Endothelial cell of umbilical vein (primary cell): Measurements from ENCODE around the gene THAP4. TPM values are rescaled to one million over a fixed set of nuclear protein-coding genes. Genes with fewer than 3 reads are reported as not detected.

ENCODE experiments used
- BruUV-seq: library from RNA; stranded (reverse); fragments of 400-500 nt; replicated peaks from 2 replicates; lab custom pipeline; 2021; lab: Mats Ljungman, UMichigan
- CTCF ChIA-PET: fragments of 300-600, 350-600 bp; sonication (Branson Sonifier 250); formaldehyde crosslinking; loops from one replicate; lab custom pipeline; 2021; ENCODE audit warnings: antibody characterized with exemption, inconsistent platforms; lab: Charles Lee
- POLR2A ChIA-PET: fragments of 300-600, 350-600 bp; sonication (Branson Sonifier 250); formaldehyde crosslinking; loops from one replicate; lab custom pipeline; 2021; ENCODE audit warnings: antibody characterized with exemption, inconsistent platforms; lab: Charles Lee
- DNase-seq: peaks from one replicate; pipeline ENCODE4 v3.0.0-alpha.2; 2011; ENCODE audit warnings: low read depth, low spot score
- FAIRE-seq: peaks from 2 replicates; lab custom pipeline; 2011; peaks lifted over from hg19 to GRCh38; lab: Jason Lieb, UNC
- H2AFZ ChIP-seq: 2 replicates; pipeline ENCODE4 v1.6.0; 2012; ENCODE audit warnings: low read depth, low read length, control low read depth, inconsistent platforms
- H3K27ac ChIP-seq: 2 replicates; pipeline ENCODE4 v1.5.1; 2011; ENCODE audit warnings: low read depth, mild to moderate bottlenecking, control low read depth, low read length, moderate library complexity; ENCODE audit not compliant: insufficient read depth
- H3K27me3 ChIP-seq, 2 experiments: 2 replicates each; pipeline versions ENCODE4 v1.6.0 to v1.6.1; 2011; ENCODE audit warnings: low read length in 2 of 2, mixed read lengths in 1 of 2; ENCODE audit not compliant: control insufficient read depth in 2 of 2, insufficient read depth in 2 of 2
- H3K36me3 ChIP-seq, 2 experiments: 2 replicates in 1 of 2; 3 replicates in 1 of 2; pipeline ENCODE4 v1.5.1; 2011; ENCODE audit warnings: low read length in 2 of 2, mild to moderate bottlenecking in 1 of 2, moderate library complexity in 1 of 2; ENCODE audit not compliant: control insufficient read depth in 2 of 2, insufficient read depth in 2 of 2; ENCODE audit errors: extremely low read depth in 1 of 2
- H3K4me1 ChIP-seq: 3 replicates; pipeline ENCODE4 v1.5.1; 2011; ENCODE audit warnings: mild to moderate bottlenecking, low read length; ENCODE audit not compliant: control insufficient read depth, insufficient read depth; ENCODE audit errors: extremely low read depth
- H3K4me2 ChIP-seq: 2 replicates; pipeline ENCODE4 v1.6.1; 2011; ENCODE audit warnings: low read length, control low read depth, mixed read lengths; ENCODE audit not compliant: insufficient read depth
- H3K4me3 ChIP-seq, 3 experiments: fragments of 200-600 bp in 1 of 3; sonication (generic), shearing (Covaris generic) in 1 of 3; replicated peaks in 1 of 3; 2 replicates each; pipeline ENCODE4 v1.5.1; 2011 to 2016; ENCODE audit warnings: control low read depth in 3 of 3, low read length in 3 of 3, mild to moderate bottlenecking in 2 of 3, inconsistent platforms in 1 of 3, low read depth in 1 of 3, moderate library complexity in 1 of 3; ENCODE audit not compliant: insufficient read depth in 1 of 3
- H3K79me2 ChIP-seq: 2 replicates; pipeline ENCODE4 v1.6.0; 2012; ENCODE audit warnings: low read length, inconsistent platforms; ENCODE audit not compliant: control insufficient read depth, insufficient read depth
- H3K9ac ChIP-seq: replicated peaks from 2 replicates; pipeline ENCODE3; 2011; ENCODE audit warnings: low read length, control low read depth; ENCODE audit not compliant: insufficient read depth; ENCODE audit errors: extremely low read depth
- H3K9me1 ChIP-seq: replicated peaks from 3 replicates; pipeline ENCODE4 v1.6.0; 2011; ENCODE audit warnings: mild to moderate bottlenecking, low read length; ENCODE audit not compliant: control insufficient read depth, insufficient read depth; ENCODE audit errors: extremely low read depth
- H3K9me3 ChIP-seq: replicated peaks from 2 replicates; pipeline ENCODE4 v1.5.1; 2012; ENCODE audit warnings: low read length, inconsistent platforms; ENCODE audit not compliant: control insufficient read depth, insufficient read depth
- H4K20me1 ChIP-seq: replicated peaks from 2 replicates; pipeline ENCODE3; 2011; ENCODE audit warnings: mild to moderate bottlenecking, low read length; ENCODE audit not compliant: control insufficient read depth, insufficient read depth; ENCODE audit errors: extremely low read depth
- EZH2 ChIP-seq: IDR thresholded peaks from 2 replicates; pipeline ENCODE4 v1.6.1; 2012; ENCODE audit warnings: borderline replicate concordance, low read depth, mild to moderate bottlenecking, moderate library complexity, low read length, inconsistent platforms; ENCODE audit not compliant: severe bottlenecking
- FOS ChIP-seq: IDR thresholded peaks from 2 replicates; pipeline ENCODE4 v1.6.1; 2011; ENCODE audit warnings: mild to moderate bottlenecking, low read length, moderate library complexity, borderline replicate concordance; ENCODE audit not compliant: insufficient read depth
- GATA2 ChIP-seq: IDR thresholded peaks from 2 replicates; pipeline ENCODE4 v1.7.0; 2011; ENCODE audit warnings: low read depth, mild to moderate bottlenecking, moderate library complexity, mixed read lengths, low read length; ENCODE audit not compliant: insufficient read length, insufficient read depth
- JUN ChIP-seq: IDR thresholded peaks from 2 replicates; pipeline ENCODE4 v1.6.1; 2011; ENCODE audit warnings: borderline replicate concordance, low read depth; ENCODE audit not compliant: insufficient read length, insufficient read depth
- MYC ChIP-seq: IDR thresholded peaks from one replicate; pipeline ENCODE4 v1.6.1; 2011; ENCODE audit warnings: mild to moderate bottlenecking, low read depth, low read length
- POLR2A ChIP-seq: IDR thresholded peaks from 2 replicates; pipeline ENCODE4 v1.6.1; 2012; ENCODE audit warnings: low read depth, mild to moderate bottlenecking, control low read depth, low read length
- POLR2AphosphoS5 ChIP-seq: IDR thresholded peaks from 2 replicates; pipeline ENCODE4 v1.6.1; 2012; ENCODE audit warnings: low read depth, mild to moderate bottlenecking, control low read depth, low read length, moderate library complexity; ENCODE audit not compliant: insufficient read depth
- dilution Hi-C: fragments of 300-500 bp; cut with MboI; formaldehyde crosslinking; loops from one replicate; pipeline ENCODE4 v1.15.0; 2019; ENCODE audit warnings: low sequenced_read_pairs; ENCODE audit not compliant: extremely low pct_ligation_motif_present
- intact Hi-C: fragments of 100-400 bp; cut with micrococcal nuclease; formaldehyde crosslinking; loops from one replicate; pipeline ENCODE4 v1.10.0; 2022
- polyA plus RNA-seq, 4 experiments: library from polyadenylated mRNA; depleted of rRNA in 3 of 4; stranded (reverse) in 3 of 4; unstranded in 1 of 4; fragments of >200 nt; gene quantifications; 2 replicates each; pipeline versions ENCODE4 v1.2.1 to v1.2.3, GENCODE V29; 2011 to 2012; ENCODE audit warnings: missing spikeins in 1 of 4
- total RNA-seq: library from RNA; stranded (reverse); gene quantifications from 2 replicates; pipeline ENCODE4 v1.2.3, GENCODE V29; 2021
- TF ChIP-seq, protein P1 (sequence below): IDR thresholded peaks from 2 replicates; pipeline ENCODE4 v1.6.1; 2011; ENCODE audit not compliant: insufficient read depth, insufficient read length
- TF ChIP-seq, protein P2 (sequence below), 2 donors: IDR thresholded peaks; 1 replicate in 1 of 2; 2 replicates in 1 of 2; pipeline ENCODE4 v1.5.1; 2011; ENCODE audit warnings: low read length in 2 of 2, mild to moderate bottlenecking in 2 of 2, moderate library complexity in 2 of 2, control low read depth in 1 of 2, inconsistent platforms in 1 of 2, low read depth in 1 of 2; ENCODE audit not compliant: insufficient read depth in 1 of 2; ENCODE audit errors: extremely low read depth in 1 of 2

THAP4 gene
- total and polyA plus RNA-seq, 2 donors (not counting 3 experiments of a cell fraction or from before 2014, with no cell fraction given): 45.4 to 47.4 TPM

DNA sequence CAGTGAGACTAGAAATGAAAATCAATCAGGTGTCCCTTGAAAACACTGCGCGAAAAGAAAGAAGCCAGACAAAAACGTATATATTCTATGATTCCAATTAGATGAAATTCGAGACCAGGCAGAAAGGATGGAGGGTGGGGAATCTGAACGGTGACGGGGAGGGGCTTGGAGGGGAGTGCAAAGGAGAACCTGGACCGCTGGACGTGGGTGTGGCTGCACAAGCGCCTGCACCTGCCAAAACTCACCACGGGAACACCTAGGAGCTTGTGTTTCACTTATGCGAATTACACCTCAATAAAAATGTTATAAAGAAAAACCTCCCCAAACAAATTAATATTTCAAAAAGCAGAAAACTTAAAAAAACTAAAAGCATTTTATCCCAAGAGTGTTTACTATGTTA is 21.9 kb downstream of the THAP4 start:
- intact Hi-C loops (no loop called here), dilution Hi-C loops (no loop called here)
- no peak for TF ChIP-seq EZH2
- Histone ChIP-seq H3K4me2 (no peak overlapping the region), H3K4me1 (peaks cover 14% of the 10 kb centered on the region), H3K79me2 (peaks cover 41% of the 10 kb centered on the region), H3K27ac (no peak overlapping the region), H3K9ac (no peak overlapping the region), H3K36me3 (no peaks in the 10 kb centered on the region), H3K4me3 (no peak overlapping the region), H3K9me1 (no peaks in the 10 kb centered on the region), H3K27me3 (no peaks in the 10 kb centered on the region), H2AFZ (no peak overlapping the region), H3K9me3 (no peaks in the 10 kb centered on the region), H4K20me1 (no peaks in the 10 kb centered on the region)
- no peak for FAIRE-seq
- BruUV-seq: no TSS peak
- no peak for DNase-seq
- ChIA-PET CTCF (no interaction called here), POLR2A (no interaction called here)

DNA sequence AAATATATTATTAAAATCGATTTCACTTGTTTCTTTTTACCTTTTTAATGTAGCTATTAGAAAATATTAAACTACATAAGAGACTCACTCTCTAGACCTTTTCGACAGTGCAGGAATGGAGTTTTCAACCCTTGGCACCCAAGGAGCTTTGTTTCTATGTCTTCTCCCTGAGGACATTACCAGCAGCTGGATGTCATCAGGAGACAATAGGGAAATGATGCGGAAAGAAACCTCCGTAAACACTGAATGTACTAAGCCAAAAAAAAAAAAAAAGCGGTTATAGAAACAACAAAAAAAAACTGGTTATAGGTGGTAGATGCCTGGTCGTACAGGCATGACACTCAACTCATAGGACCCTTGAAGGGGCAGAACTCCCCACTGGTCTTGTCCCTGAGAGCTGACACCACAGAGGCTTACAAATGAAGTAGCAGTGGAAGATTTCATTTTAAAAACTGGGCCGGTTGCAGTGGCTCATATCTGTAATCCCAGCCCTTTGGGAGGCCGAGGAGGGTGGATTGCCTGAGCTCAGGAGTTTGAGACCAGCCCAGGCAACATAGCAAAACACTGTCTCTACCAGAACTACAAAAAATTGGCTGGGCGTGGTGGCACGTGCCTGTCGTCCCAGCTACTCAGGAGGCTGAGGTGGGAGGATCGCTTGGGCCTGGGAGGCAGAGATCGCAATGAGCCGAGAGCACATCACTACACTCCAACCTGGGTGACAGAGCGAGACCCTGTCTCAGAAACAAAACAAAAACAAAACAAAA is 23.8 kb downstream of the THAP4 start:
- H3K79me2 ChIP-seq: peaks cover 28% of the 10 kb centered on the region
- TF ChIP-seq EZH2 (no peak), POLR2AphosphoS5 (no peak), GATA2 (no peak), FOS (no peak), JUN (no peak), POLR2A (no peak), MYC (no peak)
- TF ChIP-seq, protein P1, sequence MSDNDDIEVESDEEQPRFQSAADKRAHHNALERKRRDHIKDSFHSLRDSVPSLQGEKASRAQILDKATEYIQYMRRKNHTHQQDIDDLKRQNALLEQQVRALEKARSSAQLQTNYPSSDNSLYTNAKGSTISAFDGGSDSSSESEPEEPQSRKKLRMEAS: no peak
- TF ChIP-seq, protein P2, sequence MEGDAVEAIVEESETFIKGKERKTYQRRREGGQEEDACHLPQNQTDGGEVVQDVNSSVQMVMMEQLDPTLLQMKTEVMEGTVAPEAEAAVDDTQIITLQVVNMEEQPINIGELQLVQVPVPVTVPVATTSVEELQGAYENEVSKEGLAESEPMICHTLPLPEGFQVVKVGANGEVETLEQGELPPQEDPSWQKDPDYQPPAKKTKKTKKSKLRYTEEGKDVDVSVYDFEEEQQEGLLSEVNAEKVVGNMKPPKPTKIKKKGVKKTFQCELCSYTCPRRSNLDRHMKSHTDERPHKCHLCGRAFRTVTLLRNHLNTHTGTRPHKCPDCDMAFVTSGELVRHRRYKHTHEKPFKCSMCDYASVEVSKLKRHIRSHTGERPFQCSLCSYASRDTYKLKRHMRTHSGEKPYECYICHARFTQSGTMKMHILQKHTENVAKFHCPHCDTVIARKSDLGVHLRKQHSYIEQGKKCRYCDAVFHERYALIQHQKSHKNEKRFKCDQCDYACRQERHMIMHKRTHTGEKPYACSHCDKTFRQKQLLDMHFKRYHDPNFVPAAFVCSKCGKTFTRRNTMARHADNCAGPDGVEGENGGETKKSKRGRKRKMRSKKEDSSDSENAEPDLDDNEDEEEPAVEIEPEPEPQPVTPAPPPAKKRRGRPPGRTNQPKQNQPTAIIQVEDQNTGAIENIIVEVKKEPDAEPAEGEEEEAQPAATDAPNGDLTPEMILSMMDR (IDR thresholded peaks at IDR 0.05; ENCODE audit: extremely low read depth in 1 of 2, insufficient read depth in 1 of 2, low read depth in 1 of 2, low read length in 2 of 2): no peak
- no peaks in the 10 kb centered on the region for H3K36me3 ChIP-seq
- H3K9me3 ChIP-seq: no peaks in the 10 kb centered on the region
- BruUV-seq: no TSS peak
- H3K9me1 ChIP-seq: no peaks in the 10 kb centered on the region
- no peak overlapping the region for H3K9ac ChIP-seq
- DNase-seq (no peak), FAIRE-seq (no peak)
- ChIA-PET POLR2A (no interaction called here), CTCF (interaction anchor here (0.7 kb wide), 1 partner anchor 128 kb away, joined by 3 read pairs; no protein-coding TSS in a partner anchor)
- no peak overlapping the region for H3K4me2 ChIP-seq
- no peak overlapping the region for H3K4me3 ChIP-seq
- intact Hi-C loops (no loop called here), dilution Hi-C loops (no loop called here)
- H2AFZ ChIP-seq: no peak overlapping the region
- H3K27ac ChIP-seq: no peak overlapping the region
- H3K4me1 ChIP-seq: peaks cover 15% of the 10 kb centered on the region
- H4K20me1 ChIP-seq: no peaks in the 10 kb centered on the region
- H3K27me3 ChIP-seq: no peaks in the 10 kb centered on the region
